GM18507 (cell line): ENCODE results near the gene PABPC1L.
"Not testable (repeated sequence)": the region's sequence is repeated elsewhere in the genome, so short reads cannot be mapped to it uniquely, and the experiment has no call there.

Source experiments
- DNase-seq: peaks from one replicate; pipeline ENCODE4 v3.0.0; 2011; ENCODE audit warnings: low read depth; ENCODE audit not compliant: insufficient read length; ENCODE audit errors: extremely low spot score
- FAIRE-seq: peaks from 2 replicates; lab custom pipeline; 2011; peaks lifted over from hg19 to GRCh38; lab: Jason Lieb, UNC

PABPC1L gene

GRCh38 chr20:44909872-44910689, at the start of gene PABPC1L:
PABPC1L (plus strand) TSS chr20:44910060; CDS start chr20:44910144, 84 bp downstream.
- FAIRE-seq: peak; percentile 65
- peak; percentile 81 for DNase-seq

GRCh38 chr20:44861531-44862006, 48.3 kb upstream of the PABPC1L start:
- no peak for DNase-seq
- FAIRE-seq: no peak

GRCh38 chr20:44862286-44862685, 47.6 kb upstream of the PABPC1L start:
- FAIRE-seq (no peak), DNase-seq (no peak)

- not testable (repeated sequence) for FAIRE-seq, DNase-seq
These were observed 46.3 kb upstream of the PABPC1L start for GRCh38 chr20:44863365-44864084.

GRCh38 chr20:44864493-44864892, 45.4 kb upstream of the PABPC1L start:
- FAIRE-seq, DNase-seq: not testable (repeated sequence)

GRCh38 chr20:44866703-44867335, 43.0 kb upstream of the PABPC1L start:
- FAIRE-seq (no peak), DNase-seq (no peak)

GRCh38 chr20:44869471-44869870, 40.4 kb upstream of the PABPC1L start:
- no peak for DNase-seq
- no peak for FAIRE-seq

- not testable (repeated sequence) for DNase-seq, FAIRE-seq
These were observed 27.5 kb upstream of the PABPC1L start for GRCh38 chr20:44882360-44882759.

- FAIRE-seq (no peak), DNase-seq (no peak)
These were observed 26.5 kb upstream of the PABPC1L start for GRCh38 chr20:44883214-44883902.

- no peak for FAIRE-seq
- no peak for DNase-seq
These were observed 24.9 kb upstream of the PABPC1L start for GRCh38 chr20:44884907-44885391.

- DNase-seq (peak; percentile 98), FAIRE-seq (peak; percentile 86)
These were observed 24.2 kb upstream of the PABPC1L start, which contains the start of gene YWHAB for GRCh38 chr20:44885392-44886265. YWHAB (plus strand) TSS chr20:44885705; CDS start chr20:44901534, 15,829 bp downstream.

GRCh38 chr20:44886266-44886651, 23.6 kb upstream of the PABPC1L start:
- no peak for DNase-seq
- no peak for FAIRE-seq

GRCh38 chr20:44886828-44887227, 23.0 kb upstream of the PABPC1L start:
- no peak for FAIRE-seq
- no peak for DNase-seq

GRCh38 chr20:44887466-44887865, 22.4 kb upstream of the PABPC1L start:
- FAIRE-seq (no peak), DNase-seq (no peak)

GRCh38 chr20:44888226-44889103, 21.4 kb upstream of the PABPC1L start:
- no peak for DNase-seq
- peak; percentile 21 for FAIRE-seq

GRCh38 chr20:44891826-44892225, 18.0 kb upstream of the PABPC1L start:
- no peak for FAIRE-seq
- no peak for DNase-seq

- FAIRE-seq (no peak), DNase-seq (no peak)
These were observed 14.9 kb upstream of the PABPC1L start for GRCh38 chr20:44894959-44895358.
